K562 (cell line): ENCODE data around the gene NYAP2. TPM values are rescaled to one million over a fixed set of nuclear protein-coding genes. Genes with fewer than 3 reads are reported as not detected.

Experiments
- ATAC-seq: fragments of 200-7000 bp; cut with Tn5 transposase; 3 replicates; pipeline ENCODE4 v1.9.1; 2020; ENCODE audit warnings: moderate library complexity
- BruUV-seq: library from RNA; stranded (reverse); fragments of 400-500 nt; replicated peaks from 2 replicates; lab custom pipeline; 2021; lab: Mats Ljungman, UMichigan
- CTCF ChIA-PET: fragments of 300-600 bp; formaldehyde crosslinking; extraction: SDS; loops from one replicate; lab custom pipeline; 2021; ENCODE audit warnings: low intra/inter-chr PET ratio; lab: Yijun Ruan, JAX
- POLR2A ChIA-PET: fragments of 300-600, 350-650 bp; sonication (Branson Sonifier 250); formaldehyde crosslinking; extraction: SDS; loops from one replicate; lab custom pipeline; 2021; ENCODE audit warnings: antibody characterized with exemption, inconsistent platforms; lab: Yijun Ruan, JAX
- DNase-seq, 4 experiments: peaks; one replicate each; pipeline versions ENCODE4 v3.0.0 to v3.0.0-alpha.2; 2011 to 2018; ENCODE audit warnings: low spot score in 3 of 4, mixed read lengths in 3 of 4; ENCODE audit errors: extremely low read depth in 1 of 4
- FAIRE-seq: peaks from 2 replicates; lab custom pipeline; 2011; peaks lifted over from hg19 to GRCh38; lab: Jason Lieb, UNC
- H2AFZ ChIP-seq: 2 replicates; pipeline ENCODE4 v1.6.0; 2011; ENCODE audit warnings: low read depth, low read length, control low read depth, inconsistent platforms
- H3K27ac ChIP-seq: fragments of 200-600 bp; 3 replicates; pipeline ENCODE4 v1.8.0; 2011; ENCODE audit warnings: low read depth, mild to moderate bottlenecking, control low read depth, inconsistent platforms, low read length, moderate library complexity, mixed read lengths; ENCODE audit errors: extremely low read depth
- H3K27me3 ChIP-seq, 2 experiments: fragments of 300-600 bp in 1 of 2; 2 replicates in 1 of 2; 3 replicates in 1 of 2; pipeline versions ENCODE4 v1.6.0 to v1.8.0; 2011; ENCODE audit warnings: inconsistent platforms in 2 of 2, low read length in 2 of 2, mild to moderate bottlenecking in 1 of 2, mixed read lengths in 1 of 2, moderate library complexity in 1 of 2; ENCODE audit not compliant: control insufficient read depth in 2 of 2, insufficient read depth in 2 of 2
- H3K36me3 ChIP-seq: fragments of 300-600 bp; 3 replicates; pipeline ENCODE4 v1.8.0; 2011; ENCODE audit warnings: mild to moderate bottlenecking, low read length, inconsistent platforms; ENCODE audit not compliant: control insufficient read depth, insufficient read depth
- H3K4me1 ChIP-seq, 2 experiments: fragments of 200-600 bp in 1 of 2; replicated peaks in 1 of 2; 2 replicates in 1 of 2; 3 replicates in 1 of 2; pipeline versions ENCODE4 v1.5.1 to v1.8.0; 2011; ENCODE audit warnings: inconsistent platforms in 2 of 2, low read length in 2 of 2, mild to moderate bottlenecking in 1 of 2, mixed read lengths in 1 of 2, moderate library complexity in 1 of 2; ENCODE audit not compliant: control insufficient read depth in 2 of 2, insufficient read depth in 2 of 2
- H3K4me2 ChIP-seq: 2 replicates; pipeline ENCODE4 v1.6.1; 2011; ENCODE audit warnings: low read length, control low read depth, inconsistent platforms, mixed read lengths; ENCODE audit not compliant: insufficient read depth
- H3K4me3 ChIP-seq: fragments of 200-600 bp; sonication (generic), shearing (Covaris generic); 2 replicates; pipeline ENCODE4 v1.5.1; 2016; ENCODE audit warnings: control low read depth, inconsistent platforms
- H3K79me2 ChIP-seq: fragments of 200-600 bp; 3 replicates; pipeline ENCODE4 v1.8.0; 2011; ENCODE audit warnings: low read length, inconsistent platforms; ENCODE audit not compliant: control insufficient read depth, insufficient read depth
- H3K9ac ChIP-seq, 2 experiments: 2 replicates each; pipeline versions ENCODE4 v1.6.0 to v1.6.1; 2011; ENCODE audit warnings: low read depth in 2 of 2, low read length in 2 of 2, control low read depth in 1 of 2, inconsistent platforms in 1 of 2, mild to moderate bottlenecking in 1 of 2, mixed read lengths in 1 of 2; ENCODE audit not compliant: insufficient read depth in 1 of 2
- H3K9me1 ChIP-seq: one replicate; pipeline ENCODE4 v1.6.0; 2011; ENCODE audit warnings: inconsistent platforms, mild to moderate bottlenecking, low read length, moderate library complexity; ENCODE audit not compliant: control insufficient read depth, insufficient read depth
- H3K9me3 ChIP-seq: replicated peaks from 2 replicates; pipeline ENCODE4 v1.5.1; 2011; ENCODE audit warnings: low read depth, low read length, inconsistent platforms; ENCODE audit not compliant: control insufficient read depth, insufficient read depth
- H4K20me1 ChIP-seq: replicated peaks from 2 replicates; pipeline ENCODE4 v1.6.1; 2011; ENCODE audit warnings: low read length, inconsistent platforms, mixed read lengths; ENCODE audit not compliant: control insufficient read depth, insufficient read depth
- ADNP ChIP-seq: fragments of 200-800 bp; sonication (Bioruptor generic); IDR thresholded peaks from 2 replicates; pipeline ENCODE4 v1.6.1; 2016; ENCODE audit warnings: missing genetic modification characterization, missing compliant biosample characterization
- ARHGAP35 ChIP-seq: fragments of 450-650 bp; IDR thresholded peaks from 2 replicates; pipeline ENCODE4 v1.6.1; 2018; ENCODE audit not compliant: partially characterized antibody
- BRCA1 ChIP-seq, 2 experiments: fragments of 450-650 bp in 1 of 2; sonication (generic) in 1 of 2; formaldehyde crosslinking in 1 of 2; IDR thresholded peaks; 2 replicates each; pipeline versions ENCODE4 v1.5.0 to v1.6.1; 2017 to 2020; ENCODE audit warnings: mild to moderate bottlenecking in 1 of 2, missing genetic modification reagents in 1 of 2
- CHD4 ChIP-seq: fragments of 200-600 bp; sonication (generic); IDR thresholded peaks from 3 replicates; pipeline ENCODE4 v1.6.1; 2012; ENCODE audit warnings: low read depth, mild to moderate bottlenecking, mixed read lengths, low read length, inconsistent platforms; ENCODE audit not compliant: insufficient read depth, insufficient replicate concordance, poor library complexity, severe bottlenecking
- FOXM1 ChIP-seq, 2 experiments: fragments of 450-650 bp in 1 of 2; sonication (generic) in 1 of 2; formaldehyde crosslinking in 1 of 2; IDR thresholded peaks; 2 replicates each; pipeline versions ENCODE4 v1.6.1 to v1.9.0; 2017 to 2022; ENCODE audit warnings: low read depth in 2 of 2, mild to moderate bottlenecking in 2 of 2, missing genetic modification reagents in 1 of 2, moderate library complexity in 1 of 2
- HEY1 ChIP-seq: fragments of 250-450 bp; sonication (Bioruptor Pico); IDR thresholded peaks from 2 replicates; pipeline ENCODE4 v1.5.0; 2020; ENCODE audit warnings: mild to moderate bottlenecking, moderate library complexity, borderline replicate concordance
- NELFE ChIP-seq: IDR thresholded peaks from 2 replicates; pipeline ENCODE4 v1.6.1; 2011; ENCODE audit warnings: mild to moderate bottlenecking; ENCODE audit not compliant: insufficient read depth, insufficient read length
- NFYB ChIP-seq: IDR thresholded peaks from 2 replicates; pipeline ENCODE4 v1.6.1; 2011; ENCODE audit warnings: mild to moderate bottlenecking, moderate library complexity; ENCODE audit not compliant: insufficient read length; ENCODE audit errors: extremely low read depth
- PHB2 ChIP-seq: fragments of 450-650 bp; IDR thresholded peaks from 2 replicates; pipeline ENCODE4 v1.6.1; 2017; ENCODE audit warnings: low read depth
- PHTF2 ChIP-seq: fragments of 250-450 bp; sonication (Bioruptor Pico); IDR thresholded peaks from 2 replicates; pipeline ENCODE4 v1.5.0; 2021; ENCODE audit warnings: mild to moderate bottlenecking
- WGBS: fragments of 100-300 bp; shearing (Covaris generic); methylation state at CpG from one replicate; pipeline ENCODE4 v1.1.6; 2016; ENCODE audit warnings: low coverage, mixed read lengths; ENCODE audit not compliant: insufficient coverage; ENCODE audit errors: missing lambda C conversion rate; 5-methylcytosine and 5-hydroxymethylcytosine counted together
- in situ Hi-C: fragments of 300-500 bp; cut with MboI; formaldehyde crosslinking; loops from 4 replicates; pipeline ENCODE4 v1.15.0; 2018; ENCODE audit warnings: inconsistent platforms, mixed read lengths
- intact Hi-C: fragments of 100-400 bp; cut with micrococcal nuclease; formaldehyde crosslinking; loops from 2 replicates; pipeline ENCODE4 v1.14.2; 2022
- polyA plus RNA-seq, 8 experiments: library from polyadenylated mRNA; depleted of rRNA in 4 of 8; stranded (reverse) in 5 of 8; unstranded in 3 of 8; fragments of >200 nt; fragmentation: Nextera tagmentation in 2 of 8; fragmentation: Illumina TruSeq in 1 of 8; extraction: Ambion mirVana in 2 of 8; extraction: Trizol in 1 of 8; gene quantifications; 2 replicates each; pipeline versions ENCODE4 v1.2.1 to v1.2.3, GENCODE V29; 2011 to 2014; ENCODE audit warnings: inconsistent platforms in 1 of 8, missing spikeins in 1 of 8
- total RNA-seq, 7 experiments: library from RNA; depleted of rRNA in 6 of 7; stranded (reverse); fragments of >200 nt in 6 of 7; fragmentation: Illumina TruSeq in 2 of 7; extraction: Trizol in 2 of 7; gene quantifications; 2 replicates each; pipeline versions ENCODE4 v1.2.1 to v1.2.3, GENCODE V29; 2011 to 2021; ENCODE audit warnings: low replicate concordance in 1 of 7
- TF ChIP-seq, protein P1 (sequence below): fragments of 200-800 bp; sonication (Bioruptor generic); IDR thresholded peaks from 2 replicates; pipeline ENCODE4 v1.6.1; 2017; ENCODE audit warnings: missing genetic modification characterization, missing compliant biosample characterization
- TF ChIP-seq, protein P2 (sequence below): fragments of 250-450 bp; sonication (Bioruptor Pico); IDR thresholded peaks from 2 replicates; pipeline ENCODE4 v1.5.0; 2021

Gene NYAP2
- total and polyA plus RNA-seq, 9 of the 15 experiments (the other 6 are each of a cell fraction or from before 2014, with no cell fraction given), result 0.03 to 0.04 (median 0.04) TPM; not detected in 3

DNA sequence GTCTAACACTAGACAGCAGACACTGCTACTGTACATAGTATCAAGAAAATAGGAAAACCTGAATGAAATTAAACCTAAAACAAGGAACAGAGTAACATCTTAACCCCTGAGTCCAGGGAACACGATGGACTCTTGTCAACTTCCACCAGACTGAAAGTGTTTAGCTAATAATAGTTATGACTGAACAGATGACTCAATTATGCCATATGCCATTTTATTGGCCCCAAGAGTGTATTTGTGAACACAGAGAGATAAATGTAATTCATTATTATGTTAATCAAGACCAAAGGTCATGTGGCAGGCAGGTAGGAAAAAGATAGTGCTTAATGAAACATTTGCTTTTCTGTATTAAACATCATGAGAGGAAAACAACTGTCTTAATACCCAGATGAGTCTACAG is 58.0 kb downstream of the NYAP2 start:
- POLR2A ChIA-PET, result no interaction called here
- Histone ChIP-seq H3K79me2 (no peaks in the 10 kb centered on the region), H3K4me1 (no peaks in the 10 kb centered on the region; a peak in 1 of 5 replicates), H4K20me1 (no peaks in the 10 kb centered on the region), H3K27ac (peak overlapping the region; percentile 60; the same call in 2 of the 3 replicates), H3K9me3 (no peaks in the 10 kb centered on the region), H3K4me2 (no peak overlapping the region), H3K27me3 (no peaks in the 10 kb centered on the region), H2AFZ (no peak overlapping the region), H3K9me1 (no peaks in the 10 kb centered on the region), H3K9ac (no peak overlapping the region), H3K36me3 (no peaks in the 10 kb centered on the region), H3K4me3 (no peak overlapping the region)
- no peak for DNase-seq
- ATAC-seq, result no peak
- in situ Hi-C loops (no loop called here), intact Hi-C loops (loop anchor here (10.0 kb wide), 1 partner anchor 333 kb away; no protein-coding TSS in a partner anchor)
- FAIRE-seq, result no peak
- BruUV-seq, result no TSS peak
- CTCF ChIA-PET, result no interaction called here
- 7% methylated on average over 1 of the region's 1 CpG for WGBS
- TF ChIP-seq CHD4, result no peak
- no peak for TF ChIP-seq FOXM1 (IDR thresholded peaks at IDR 0.05; ENCODE audit: low read depth)
- TF ChIP-seq FOXM1 (CRISPR knock-in tag; IDR thresholded peaks at IDR 0.05; ENCODE audit: low read depth), result no peak
- TF ChIP-seq NELFE, result no peak

DNA sequence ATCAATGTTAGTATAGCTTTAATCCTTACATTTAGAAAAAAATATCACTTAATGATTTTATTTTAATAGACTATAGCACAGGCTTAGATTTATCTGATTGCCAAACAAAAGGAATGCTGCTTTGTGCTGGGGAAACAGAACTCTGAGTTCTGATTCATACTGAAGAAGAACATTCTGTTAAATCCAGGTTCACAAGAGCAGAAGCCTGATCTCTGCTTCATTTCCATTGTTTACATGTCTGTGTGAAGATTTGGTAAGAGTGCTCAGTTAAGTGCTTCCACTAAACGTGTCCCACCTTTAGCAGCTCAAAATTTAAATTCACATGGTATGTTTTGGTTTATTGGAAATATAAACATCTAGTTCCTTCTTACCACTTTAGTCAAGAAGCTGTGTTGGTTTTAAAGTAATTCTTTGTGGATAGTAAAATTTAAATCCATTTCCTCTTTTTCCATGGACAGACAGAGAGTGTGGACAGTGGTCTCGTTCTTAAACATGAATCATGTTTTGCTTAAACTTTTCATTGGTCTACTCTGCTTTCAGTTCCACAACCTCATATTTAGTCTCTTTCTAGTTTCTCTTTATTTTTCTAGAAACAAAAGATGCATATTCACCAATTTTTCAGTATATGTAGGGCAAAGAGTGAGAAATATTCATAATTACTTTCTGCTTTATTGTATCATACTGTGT is 59.1 kb downstream of the NYAP2 start:
- Histone ChIP-seq H3K4me3 (no peak overlapping the region), H2AFZ (no peak overlapping the region), H3K4me2 (no peak overlapping the region), H3K9me1 (no peaks in the 10 kb centered on the region), H3K4me1 (no peaks in the 10 kb centered on the region; a peak in 2 of 5 replicates), H3K36me3 (no peaks in the 10 kb centered on the region), H4K20me1 (no peaks in the 10 kb centered on the region), H3K27me3 (no peaks in the 10 kb centered on the region), H3K27ac (no peak overlapping the region), H3K79me2 (no peaks in the 10 kb centered on the region), H3K9me3 (no peaks in the 10 kb centered on the region), H3K9ac (no peak overlapping the region)
- ATAC-seq, result no peak
- DNase-seq, result no peak
- ChIA-PET CTCF (no interaction called here), POLR2A (no interaction called here)
- FAIRE-seq, result no peak
- WGBS, result 11% methylated on average over 2 of the region's 2 CpGs
- BruUV-seq, result no TSS peak
- intact Hi-C loops, result loop anchor here (10.0 kb wide), 1 partner anchor 334 kb away; no protein-coding TSS in a partner anchor
- in situ Hi-C loops, result no loop called here
- TF ChIP-seq ARHGAP35 (no peak), PHTF2 (CRISPR knock-in tag) (no peak), HEY1 (no peak), PHB2 (no peak), BRCA1 (IDR thresholded peaks at IDR 0.05) (no peak), BRCA1 (CRISPR knock-in tag; IDR thresholded peaks at IDR 0.05) (no peak), ADNP (tag) (no peak), NFYB (no peak)
- TF ChIP-seq, protein P1, sequence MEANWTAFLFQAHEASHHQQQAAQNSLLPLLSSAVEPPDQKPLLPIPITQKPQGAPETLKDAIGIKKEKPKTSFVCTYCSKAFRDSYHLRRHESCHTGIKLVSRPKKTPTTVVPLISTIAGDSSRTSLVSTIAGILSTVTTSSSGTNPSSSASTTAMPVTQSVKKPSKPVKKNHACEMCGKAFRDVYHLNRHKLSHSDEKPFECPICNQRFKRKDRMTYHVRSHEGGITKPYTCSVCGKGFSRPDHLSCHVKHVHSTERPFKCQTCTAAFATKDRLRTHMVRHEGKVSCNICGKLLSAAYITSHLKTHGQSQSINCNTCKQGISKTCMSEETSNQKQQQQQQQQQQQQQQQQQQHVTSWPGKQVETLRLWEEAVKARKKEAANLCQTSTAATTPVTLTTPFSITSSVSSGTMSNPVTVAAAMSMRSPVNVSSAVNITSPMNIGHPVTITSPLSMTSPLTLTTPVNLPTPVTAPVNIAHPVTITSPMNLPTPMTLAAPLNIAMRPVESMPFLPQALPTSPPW (CRISPR knock-in tag), result no peak
- TF ChIP-seq, protein P2, sequence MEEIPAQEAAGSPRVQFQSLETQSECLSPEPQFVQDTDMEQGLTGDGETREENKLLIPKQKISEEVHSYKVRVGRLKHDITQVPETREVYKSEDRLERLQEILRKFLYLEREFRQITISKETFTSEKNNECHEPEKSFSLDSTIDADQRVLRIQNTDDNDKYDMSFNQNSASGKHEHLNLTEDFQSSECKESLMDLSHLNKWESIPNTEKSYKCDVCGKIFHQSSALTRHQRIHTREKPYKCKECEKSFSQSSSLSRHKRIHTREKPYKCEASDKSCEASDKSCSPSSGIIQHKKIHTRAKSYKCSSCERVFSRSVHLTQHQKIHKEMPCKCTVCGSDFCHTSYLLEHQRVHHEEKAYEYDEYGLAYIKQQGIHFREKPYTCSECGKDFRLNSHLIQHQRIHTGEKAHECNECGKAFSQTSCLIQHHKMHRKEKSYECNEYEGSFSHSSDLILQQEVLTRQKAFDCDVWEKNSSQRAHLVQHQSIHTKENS, result no peak
